HG03571 (cell line): ENCODE measurements around the gene TTC3.
"Not testable (repeated sequence)": the region's sequence is repeated elsewhere in the genome, so short reads cannot be mapped to it uniquely, and the experiment has no call there.

Source experiments
- ATAC-seq: cut with Tn5 transposase; IDR thresholded peaks from one replicate; pipeline ENCODE4 v1.9.1; 2021; ENCODE audit not compliant: unreplicated experiment

TTC3 gene

DNA sequence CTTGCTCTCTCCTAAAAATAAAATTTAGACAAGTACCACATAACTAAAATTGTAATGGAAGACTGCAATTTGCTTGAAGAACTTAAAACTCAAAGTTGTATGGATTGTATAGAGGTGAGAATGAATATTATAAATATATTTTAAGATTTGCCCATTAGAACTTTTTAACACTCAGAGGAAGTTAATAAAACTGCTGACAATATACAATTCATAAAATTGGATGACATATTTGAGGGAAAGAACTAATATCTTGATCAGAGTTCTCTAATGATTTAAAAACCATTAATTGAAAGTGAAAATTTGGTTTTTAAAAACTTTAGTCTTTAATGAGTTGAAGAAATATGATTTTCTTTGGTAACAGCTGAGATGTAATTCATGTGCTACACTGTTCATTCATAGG, 20.9 kb downstream of the TTC3 start:
- ATAC-seq: no peak

DNA sequence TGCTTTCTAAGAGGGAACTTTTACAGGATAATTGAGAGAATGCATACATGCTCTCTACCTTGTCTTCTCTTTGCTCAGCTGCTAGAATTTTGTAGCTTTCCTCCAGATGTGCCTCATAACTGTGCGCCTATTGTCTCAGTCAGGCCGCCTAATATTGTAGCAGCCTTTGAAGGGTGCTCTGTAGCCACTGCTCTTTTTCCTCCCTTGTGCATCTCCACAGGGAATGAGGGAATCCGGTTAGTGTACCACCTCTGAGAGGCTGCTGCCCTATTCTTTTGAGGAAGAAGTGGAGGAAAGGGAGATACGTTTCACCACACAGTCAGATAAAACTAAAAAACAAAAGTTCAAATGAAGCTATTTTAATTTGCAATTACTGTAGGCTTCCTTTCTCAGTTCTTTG, 22.8 kb downstream of the TTC3 start:
- no peak for ATAC-seq

DNA sequence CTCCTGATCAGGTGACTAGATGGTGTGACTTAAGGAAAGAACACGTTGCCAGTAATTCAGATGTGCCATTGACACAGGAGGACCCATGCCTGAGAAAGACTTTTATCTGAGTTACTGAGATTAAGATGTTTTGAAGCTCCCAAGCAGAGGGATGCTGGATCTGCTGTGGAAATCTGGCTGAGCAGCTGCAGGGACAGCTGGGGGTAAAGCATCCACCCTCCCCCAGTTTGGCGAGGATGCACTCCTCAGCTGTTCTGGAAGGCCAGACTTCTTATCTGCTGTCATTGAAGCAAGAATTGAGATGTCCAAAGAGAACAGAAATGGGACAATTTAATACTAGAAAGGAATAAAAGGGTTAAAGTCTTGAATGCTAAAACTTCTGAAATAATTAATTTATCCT, 25.7 kb downstream of the TTC3 start:
- ATAC-seq: no peak

DNA sequence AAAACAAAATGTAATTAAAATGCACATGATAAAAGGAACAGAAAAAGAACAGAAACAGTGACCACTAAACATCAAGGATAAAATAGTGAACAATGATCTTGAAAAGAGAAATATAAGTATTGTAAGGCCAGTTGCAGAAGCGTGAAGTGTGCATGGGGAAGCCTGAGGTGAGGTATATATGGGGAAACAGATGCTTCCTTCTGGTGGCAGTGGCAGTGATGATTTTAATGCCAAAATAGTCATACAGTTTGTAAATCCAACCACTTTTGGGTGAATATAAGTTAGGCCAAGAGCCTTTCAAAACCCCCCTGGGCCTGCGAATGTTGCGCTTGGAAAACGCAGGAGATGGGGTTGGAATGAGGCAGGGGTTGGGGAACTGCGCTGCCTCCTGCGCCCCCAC, 27.3 kb downstream of the TTC3 start:
- ATAC-seq: no peak

DNA sequence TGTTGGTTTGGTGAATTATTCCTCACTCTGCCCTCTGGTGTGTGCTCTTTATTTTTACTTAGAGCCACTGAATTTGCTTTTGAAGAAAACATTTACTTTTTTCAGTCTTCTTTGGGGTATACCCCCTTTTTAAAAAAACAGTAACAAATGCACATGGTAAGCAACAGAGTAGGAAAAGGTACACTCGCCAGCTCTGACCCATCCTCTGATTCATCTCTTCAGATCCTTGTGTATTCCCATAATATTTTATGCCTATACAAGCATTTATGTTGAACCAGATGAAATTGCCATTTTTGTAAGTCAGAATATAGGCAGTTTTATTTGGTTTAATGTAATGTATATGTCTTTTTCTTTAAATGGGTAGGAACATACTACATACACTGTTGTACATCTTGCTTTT, 28.3 kb downstream of the TTC3 start:
- no peak for ATAC-seq

DNA sequence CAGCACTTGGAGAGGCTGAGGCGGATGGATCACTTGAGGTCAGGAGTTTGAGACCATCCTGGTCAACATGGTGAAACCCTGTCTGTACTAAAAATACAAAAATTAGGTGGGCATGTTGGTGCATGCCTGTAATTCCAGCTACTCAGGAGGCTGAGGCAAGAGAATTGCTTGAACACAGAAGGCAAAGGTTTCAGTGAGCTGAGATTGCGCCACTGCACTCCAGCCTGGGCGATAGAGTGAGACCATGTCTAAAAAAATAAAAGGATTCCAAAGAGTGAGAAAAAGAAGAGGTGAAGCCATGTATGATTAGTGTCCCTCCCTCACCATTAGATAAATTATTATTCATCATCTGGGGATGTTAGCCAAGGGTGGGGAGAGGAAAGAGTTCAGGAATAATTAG, 29.7 kb downstream of the TTC3 start:
- ATAC-seq: not testable (repeated sequence)

DNA sequence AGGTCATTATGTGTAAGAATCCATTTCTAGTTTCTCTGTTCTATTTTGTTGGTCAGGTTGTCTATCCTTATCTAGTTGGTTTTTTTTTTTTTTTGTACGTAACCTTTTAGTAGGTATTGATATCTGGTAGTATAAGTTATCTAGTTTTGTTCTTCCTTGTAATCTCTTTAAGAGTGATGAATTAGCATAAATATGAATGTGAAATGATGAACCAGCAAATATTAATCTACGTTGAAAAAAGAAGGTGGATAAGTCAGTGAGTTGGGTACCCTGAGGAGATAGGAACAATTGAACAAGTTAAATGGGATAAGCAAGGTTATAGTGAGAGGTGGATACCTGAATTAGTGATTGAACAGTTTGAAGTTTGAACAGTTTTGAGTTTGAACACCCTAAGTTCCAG, 33.9 kb downstream of the TTC3 start:
- ATAC-seq: no peak

DNA sequence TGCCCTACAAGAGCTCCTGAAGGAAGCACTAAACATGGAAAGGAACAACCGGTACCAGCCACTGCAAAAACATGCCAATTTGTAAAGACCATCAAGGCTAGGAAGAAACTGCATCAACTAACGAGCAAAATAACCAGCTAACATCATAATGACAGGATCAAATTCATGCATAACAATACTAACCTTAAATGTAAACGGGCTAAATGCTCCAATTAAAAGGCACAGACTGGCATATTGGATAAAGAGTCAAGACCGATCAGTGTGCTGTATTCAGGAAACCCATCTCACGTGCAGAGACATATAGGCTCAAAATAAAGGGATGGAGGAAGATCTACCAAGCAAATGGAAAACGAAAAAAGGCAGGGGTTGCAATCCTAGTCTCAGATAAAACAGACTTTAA, 38.0 kb downstream of the TTC3 start:
- not testable (repeated sequence) for ATAC-seq

DNA sequence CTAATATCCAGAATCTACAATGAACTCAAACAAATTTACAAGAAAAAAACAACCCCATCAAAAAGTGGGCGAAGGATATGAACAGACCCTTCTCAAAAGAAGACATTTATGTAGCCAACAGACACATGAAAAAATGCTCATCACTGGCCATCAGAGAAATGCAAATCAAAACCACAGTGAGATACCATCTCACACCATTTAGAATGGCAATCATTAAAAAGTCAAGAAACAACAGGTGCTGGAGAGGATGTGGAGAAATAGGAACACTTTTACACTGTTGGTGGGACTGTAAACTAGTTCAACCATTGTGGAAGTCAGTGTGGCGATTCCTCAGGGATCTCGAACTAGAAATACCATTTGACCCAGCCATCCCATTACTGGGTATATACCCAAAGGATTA, 41.2 kb downstream of the TTC3 start:
- ATAC-seq: not testable (repeated sequence)

DNA sequence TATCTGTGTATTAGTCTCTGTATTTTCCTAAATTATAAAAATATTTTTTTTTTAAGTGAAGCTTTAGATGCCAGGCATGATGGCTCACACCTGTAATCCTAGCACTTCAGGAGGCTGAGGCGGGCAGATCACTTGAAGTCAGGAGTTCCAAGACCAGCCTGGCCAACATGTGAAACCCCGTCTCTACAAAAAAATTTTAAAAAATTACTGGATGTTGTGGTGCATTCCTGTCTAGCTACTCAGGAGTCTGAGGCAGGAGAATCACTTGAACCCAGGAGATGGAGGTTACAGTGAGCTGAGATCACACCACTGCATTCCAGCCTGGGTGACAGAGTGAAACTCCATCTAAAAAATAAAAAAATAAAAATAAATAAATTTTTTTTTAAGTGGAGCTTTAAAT, 43.4 kb downstream of the TTC3 start:
- ATAC-seq: not testable (repeated sequence)

DNA sequence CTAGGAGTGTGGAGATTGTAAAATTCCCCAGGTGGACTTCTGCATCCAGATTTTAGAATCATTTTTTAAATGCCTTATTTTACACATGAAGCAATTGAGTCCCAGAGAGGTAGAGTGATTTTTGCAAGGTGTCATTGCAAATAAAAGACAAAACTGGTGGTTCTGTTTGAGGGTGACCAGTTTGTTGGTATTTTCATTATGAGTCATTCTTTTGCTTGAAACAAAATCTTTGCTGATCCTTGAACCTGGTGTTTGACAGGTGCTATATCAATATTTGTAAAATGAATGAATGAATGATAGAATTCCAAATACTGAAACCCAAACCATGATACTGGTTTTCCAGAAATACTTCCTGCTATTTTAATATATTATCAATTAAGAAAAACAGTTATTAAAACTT, 44.1 kb downstream of the TTC3 start:
- no peak for ATAC-seq

DNA sequence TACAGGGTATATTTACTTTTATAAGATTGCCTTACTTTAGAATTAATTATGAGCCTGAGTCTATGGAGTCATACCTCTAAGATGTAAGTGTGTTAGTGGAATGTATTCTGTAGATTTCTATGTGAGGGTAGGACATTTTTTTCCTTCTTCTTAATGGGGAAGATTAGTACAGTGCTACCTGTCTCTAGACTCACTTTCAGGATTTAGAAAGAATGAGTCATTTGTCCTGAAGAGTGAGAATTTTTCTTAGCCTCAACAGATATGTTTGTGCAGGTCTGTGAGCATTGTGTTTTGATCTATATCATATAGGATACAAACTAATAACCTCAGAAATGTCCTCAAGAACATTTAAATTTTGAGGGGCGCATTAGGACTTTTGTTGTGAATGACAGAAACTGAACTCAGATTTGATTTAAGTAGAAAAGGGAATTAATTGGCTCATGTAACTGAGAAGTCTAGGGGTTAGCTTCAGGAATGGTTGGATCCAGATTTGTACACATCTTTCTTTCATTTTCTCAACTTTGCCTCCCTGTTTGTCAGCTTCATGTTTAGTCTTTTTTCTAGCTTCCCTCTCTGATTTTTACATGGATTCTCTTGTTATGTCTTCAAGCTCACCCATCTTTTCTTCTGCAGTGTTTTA, 45.3 kb downstream of the TTC3 start:
- ATAC-seq: no peak

DNA sequence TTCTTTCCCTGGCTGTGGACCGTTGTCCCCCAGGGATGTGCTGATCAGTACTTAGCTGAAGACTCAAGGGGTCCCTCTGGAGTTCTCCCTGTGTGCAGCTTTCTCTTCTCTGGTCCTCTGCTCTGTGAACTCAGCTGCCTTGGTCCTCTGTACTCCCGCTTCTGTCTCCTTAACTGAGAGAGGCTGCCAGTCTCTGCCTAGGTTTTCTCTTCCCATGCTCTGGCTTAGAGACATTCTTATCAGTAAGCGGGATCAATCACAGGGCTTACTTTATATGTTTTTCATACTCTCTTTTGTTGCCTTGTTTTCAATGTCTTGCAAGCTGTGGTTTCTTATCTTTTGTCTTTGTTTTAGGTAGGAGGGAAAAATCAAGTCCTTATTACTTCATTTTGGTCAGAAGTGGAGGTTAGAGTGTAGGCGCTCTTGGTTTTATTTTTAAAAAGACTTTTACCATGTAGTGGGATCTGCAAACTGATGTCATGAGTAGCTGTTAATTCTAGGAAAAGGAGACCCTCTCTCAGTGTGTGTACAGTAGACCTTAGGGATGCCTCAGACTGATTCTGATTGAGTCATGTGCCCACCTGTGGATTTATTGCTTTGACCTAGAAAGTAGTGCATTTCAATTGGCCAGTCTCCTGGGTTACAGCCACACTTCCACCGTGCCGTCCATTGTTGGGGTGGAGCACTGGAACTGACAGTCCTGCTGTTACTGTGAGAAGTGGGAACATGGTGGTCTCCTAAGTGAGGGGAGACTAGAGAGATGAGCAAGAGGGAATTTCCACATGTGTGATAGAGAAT, 46.6 kb downstream of the TTC3 start:
- ATAC-seq: no peak

DNA sequence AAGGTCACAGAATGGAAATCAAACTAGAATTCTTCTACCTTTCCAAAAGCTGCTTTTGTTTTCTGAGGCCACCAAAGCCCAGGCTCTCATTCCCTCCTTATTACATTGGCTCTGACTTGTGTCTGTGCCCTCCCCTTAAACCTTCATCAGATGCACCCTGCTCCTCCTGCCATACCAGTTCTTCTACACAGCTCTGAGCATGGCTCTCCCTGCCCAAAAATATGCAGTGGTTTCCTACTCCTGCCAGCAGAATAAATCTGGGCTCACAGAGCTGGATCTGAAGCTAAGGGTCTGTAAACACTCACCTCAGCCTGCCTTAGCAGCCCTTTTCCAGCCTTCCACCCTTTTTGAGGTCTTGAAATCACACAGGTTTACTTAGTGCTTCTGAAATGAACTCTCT, 55.0 kb downstream of the TTC3 start:
- no peak for ATAC-seq

DNA sequence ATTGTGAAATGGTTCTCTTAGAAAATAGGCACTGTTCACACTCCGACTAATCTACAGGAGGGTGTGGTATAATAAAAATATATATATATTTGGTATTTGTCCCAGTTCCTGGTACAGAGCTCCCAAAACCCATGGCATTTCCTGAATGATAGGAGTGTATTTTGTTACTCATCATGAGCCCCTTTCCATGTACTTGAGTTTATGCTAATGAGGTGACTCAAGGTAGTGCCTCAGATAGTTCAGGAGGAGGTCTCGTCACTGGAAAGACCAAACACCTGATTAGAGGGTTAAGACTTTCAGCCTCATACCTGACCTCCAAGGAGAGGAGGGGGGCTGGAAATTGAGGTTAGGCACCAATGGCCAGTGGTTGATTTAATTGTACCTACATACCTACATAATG, 57.9 kb downstream of the TTC3 start:
- ATAC-seq: no peak

DNA sequence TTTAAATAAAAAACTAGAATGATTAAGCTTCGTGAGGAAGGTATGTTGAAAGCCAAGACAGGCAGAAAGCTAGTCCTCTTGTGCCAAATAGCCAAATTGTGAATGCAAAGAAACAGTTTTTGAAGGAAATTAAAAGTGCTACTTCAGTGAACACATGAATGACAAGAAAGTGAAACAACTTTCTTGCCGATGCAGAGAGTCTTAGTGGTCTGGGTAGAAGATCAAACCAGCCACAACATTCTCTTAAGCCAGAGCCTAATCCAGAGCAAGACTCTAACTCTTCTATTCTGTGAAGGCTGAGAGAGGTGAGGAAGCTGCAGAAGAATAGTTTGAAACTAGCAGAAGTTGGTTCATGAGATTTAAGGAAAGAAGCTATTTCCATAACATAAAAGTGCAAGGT, 63.2 kb downstream of the TTC3 start:
- ATAC-seq: no peak

DNA sequence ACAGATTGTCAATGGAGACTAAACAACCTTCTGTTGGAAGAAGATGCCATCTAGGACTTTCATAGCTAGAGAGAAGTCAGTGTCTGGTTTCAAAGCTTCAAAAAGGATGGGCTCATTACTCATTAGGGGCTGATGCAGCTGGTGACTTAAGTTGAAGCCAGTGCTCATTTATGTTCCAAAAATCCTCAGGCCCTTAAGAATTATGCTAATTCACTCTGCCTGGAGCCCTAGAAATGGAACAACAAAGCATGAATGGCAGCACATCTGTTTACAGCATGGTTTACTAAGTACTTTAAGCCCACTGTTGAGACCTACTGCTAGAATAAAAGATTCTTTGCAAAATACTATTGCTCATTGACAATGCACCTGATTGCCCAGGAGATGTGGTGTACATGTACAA, 63.7 kb downstream of the TTC3 start:
- ATAC-seq: no peak

DNA sequence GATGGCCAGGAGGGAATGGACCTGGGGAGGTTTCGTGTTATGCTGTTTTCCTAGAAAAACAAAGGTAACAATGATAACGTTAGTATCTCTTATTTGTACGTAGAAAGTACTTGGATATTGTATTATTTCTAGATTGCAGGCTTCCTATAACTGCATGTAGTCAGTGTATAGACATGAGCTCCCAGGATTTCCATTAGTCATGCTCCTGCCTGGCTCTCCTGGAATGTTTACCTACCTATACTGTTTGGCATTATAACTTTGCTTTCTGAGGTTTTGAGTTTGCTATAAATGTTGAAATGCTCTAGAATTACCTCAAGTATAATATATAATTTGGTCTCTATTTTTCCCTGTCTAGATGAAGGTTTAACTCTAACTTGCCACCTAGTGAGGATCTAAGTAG, 66.1 kb downstream of the TTC3 start:
- no peak for ATAC-seq

DNA sequence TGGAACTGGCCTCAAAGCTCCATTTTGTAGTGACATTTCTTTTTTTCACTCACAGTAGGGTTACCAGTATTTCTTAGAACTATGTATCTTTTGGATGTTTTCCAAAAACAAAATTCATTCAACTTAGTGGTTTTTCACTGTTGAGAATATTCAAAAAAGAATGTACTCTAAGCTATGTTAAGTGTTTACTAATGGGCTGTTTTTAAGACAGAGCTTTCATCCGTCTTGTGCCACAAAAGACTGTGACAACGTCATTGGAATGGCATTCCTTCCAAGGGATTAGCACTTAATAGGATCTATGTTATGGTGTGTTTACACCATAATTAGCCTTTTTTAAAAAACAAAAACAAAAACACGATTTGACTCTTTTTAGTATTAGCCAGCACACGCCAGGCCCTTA, 66.8 kb downstream of the TTC3 start:
- no peak for ATAC-seq

DNA sequence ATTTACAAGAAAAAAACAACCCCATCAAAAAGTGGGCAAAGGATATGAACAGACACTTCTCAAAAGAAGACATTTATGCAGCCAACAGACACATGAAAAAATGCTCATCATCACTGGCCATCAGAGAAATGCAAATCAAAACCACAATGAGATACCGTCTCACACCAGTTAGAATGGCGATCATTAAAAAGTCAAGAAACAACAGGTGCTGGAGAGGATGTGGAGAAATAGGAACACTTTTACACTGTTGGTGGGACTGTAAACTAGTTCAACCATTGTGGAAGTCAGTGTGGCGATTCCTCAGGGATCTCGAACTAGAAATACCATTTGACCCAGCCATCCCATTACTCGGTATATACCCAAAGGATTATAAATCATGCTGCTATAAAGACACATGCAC, 70.3 kb downstream of the TTC3 start:
- ATAC-seq: not testable (repeated sequence)

DNA sequence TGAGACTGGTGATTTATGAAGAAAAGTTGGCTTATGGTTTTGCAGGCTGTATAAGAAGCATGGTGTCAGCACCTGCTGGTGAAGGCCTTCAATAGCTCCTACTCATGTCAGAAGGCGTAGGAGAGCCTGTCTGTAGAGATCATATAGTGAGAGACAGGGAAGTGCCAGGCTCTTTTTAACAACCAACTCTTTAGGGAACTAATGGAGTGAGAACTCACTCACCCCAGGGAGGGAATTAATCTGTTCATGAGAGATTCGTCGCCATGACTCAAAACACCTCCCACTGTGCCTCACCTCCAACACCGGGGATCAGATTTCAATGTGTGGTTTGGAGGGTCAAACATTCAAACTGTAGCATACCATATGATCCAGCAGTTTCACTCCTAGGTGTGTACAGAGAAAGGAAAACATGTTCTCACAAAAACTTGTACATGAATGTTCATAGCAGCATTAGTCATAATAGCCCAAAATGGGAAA, 72.6 kb downstream of the TTC3 start:
- ATAC-seq: no peak

DNA sequence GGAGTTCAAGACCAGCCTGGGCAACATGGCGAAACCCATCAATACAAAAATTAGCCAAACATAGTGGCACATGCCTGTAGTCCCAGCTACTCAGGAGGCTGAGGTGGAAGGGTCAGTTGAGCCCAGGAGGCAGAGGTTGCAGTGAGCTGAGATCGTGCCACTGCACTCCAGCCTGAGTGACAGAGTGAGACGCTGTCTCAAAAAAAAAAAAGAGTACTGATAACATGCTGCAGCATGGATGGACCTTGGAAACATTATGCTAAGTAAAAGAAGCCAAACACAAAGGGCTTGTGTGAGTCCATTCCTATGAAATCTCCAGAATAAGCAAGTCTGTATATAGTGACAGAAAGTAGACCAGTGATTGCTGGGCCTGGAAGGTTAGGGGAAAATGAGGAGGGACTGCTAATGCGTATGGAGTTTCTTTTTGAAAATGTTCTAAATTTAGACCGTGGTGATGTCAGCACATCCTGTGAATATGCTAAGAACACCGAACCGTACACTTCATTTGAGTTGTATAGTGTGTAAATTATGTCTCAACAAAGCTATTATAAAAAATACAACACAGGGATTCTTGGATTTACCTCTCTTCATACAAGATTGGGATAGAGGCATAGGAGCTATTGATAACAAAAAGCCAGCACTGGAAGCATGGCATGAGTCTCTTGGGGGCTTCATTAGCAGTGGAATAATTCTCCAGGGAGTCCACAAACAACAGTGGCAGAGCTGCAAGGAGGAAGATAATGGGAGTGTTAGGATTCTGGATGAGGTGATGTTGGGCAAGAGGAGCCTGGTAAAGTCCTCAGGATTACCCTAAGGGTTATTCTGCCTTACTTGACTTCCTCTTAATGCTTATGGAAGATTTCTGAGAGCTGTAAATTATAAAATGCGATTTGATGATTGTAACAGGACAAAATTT, 73.5 kb downstream of the TTC3 start:
- ATAC-seq: no peak
